ENCODE results near the gene FBLN7. TPM values are rescaled to one million over a fixed set of nuclear protein-coding genes. Genes with fewer than 3 reads are reported as not detected.
"Not testable (repeated sequence)": the region's sequence is repeated elsewhere in the genome, so short reads cannot be mapped to it uniquely, and the experiment has no call there.

The FBLN7 gene
- total RNA-seq, 1 donor from 2014 or later = 1.6 TPM

DNA sequence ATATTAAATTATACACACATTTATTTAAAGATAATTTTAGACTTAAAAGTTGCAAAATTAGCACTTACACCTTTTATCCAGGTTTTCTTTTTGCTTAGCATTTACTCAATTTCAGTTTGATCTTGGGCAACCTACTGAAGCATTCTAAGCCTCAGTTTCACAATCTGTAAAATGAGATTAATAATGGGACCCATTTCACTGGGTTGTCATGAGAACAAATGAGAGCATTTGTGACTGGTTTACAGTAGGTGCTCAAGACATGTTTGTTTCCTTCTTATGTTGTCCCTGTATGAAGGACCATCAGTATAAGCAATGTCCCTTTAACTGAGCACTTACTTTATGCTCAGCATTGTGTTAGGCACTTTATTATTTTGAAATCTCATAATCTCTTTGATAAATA lies 4.8 kb upstream of the FBLN7 start:
- no peak for TF ChIP-seq CTCF (conservative IDR thresholded peaks at IDR 0.05; ENCODE audit: low read depth, low read length)
- H3K4me3 ChIP-seq (ENCODE audit: low read depth, low read length) = no peak overlapping the region
- no peak for DNase-seq (ENCODE audit: low read depth)

- no peak overlapping the region for H3K4me3 ChIP-seq (ENCODE audit: low read depth, low read length)
- DNase-seq (ENCODE audit: low read depth) = no peak
- TF ChIP-seq CTCF (conservative IDR thresholded peaks at IDR 0.05; ENCODE audit: low read depth, low read length) = no peak
Measured at GRCh38 chr2:112134120-112134519, 4.1 kb upstream of the FBLN7 start.

GRCh38 chr2:112136096-112136495 lies 2.1 kb upstream of the FBLN7 start:
- H3K4me3 ChIP-seq (ENCODE audit: low read depth, low read length) = no peak overlapping the region
- peak; percentile 46 for DNase-seq (ENCODE audit: low read depth)
- no peak for TF ChIP-seq CTCF (conservative IDR thresholded peaks at IDR 0.05; ENCODE audit: low read depth, low read length)

DNA sequence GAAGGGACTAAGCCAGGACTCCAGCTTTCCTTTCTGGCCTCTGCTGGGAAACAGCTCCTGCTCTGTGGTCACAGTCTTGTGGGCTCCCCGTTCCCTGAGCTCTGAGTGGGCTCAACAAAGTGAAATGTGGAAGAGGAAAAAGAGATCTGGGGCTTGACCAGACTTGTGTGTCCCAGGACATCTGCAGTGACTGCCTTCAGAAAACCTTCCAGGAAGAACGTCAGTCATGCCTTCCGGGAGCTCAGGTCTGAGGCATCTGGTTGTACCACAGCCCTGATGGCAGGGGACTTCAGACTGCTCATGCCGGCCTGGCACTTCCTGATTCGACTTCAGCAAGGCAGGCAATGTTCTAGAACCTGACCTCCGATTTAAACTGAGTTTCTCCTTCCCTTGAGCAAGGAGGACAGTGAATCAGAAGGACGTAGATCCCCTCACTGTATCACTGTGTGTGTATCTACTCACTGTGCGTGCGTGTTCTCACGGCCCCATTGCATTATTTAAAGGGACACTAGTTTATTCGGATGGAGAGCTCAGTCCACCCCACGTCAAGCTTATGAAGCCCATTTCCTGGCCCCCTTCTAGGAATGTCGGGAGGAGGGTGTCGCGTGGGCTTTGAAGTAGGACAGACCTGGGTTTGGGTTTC lies 548 bp upstream of the FBLN7 start:
- peak overlapping the region; percentile 42 for H3K4me3 ChIP-seq (ENCODE audit: low read depth, low read length)
- no peak for TF ChIP-seq CTCF (conservative IDR thresholded peaks at IDR 0.05; ENCODE audit: low read depth, low read length)
- DNase-seq (ENCODE audit: low read depth) = no peak

DNA sequence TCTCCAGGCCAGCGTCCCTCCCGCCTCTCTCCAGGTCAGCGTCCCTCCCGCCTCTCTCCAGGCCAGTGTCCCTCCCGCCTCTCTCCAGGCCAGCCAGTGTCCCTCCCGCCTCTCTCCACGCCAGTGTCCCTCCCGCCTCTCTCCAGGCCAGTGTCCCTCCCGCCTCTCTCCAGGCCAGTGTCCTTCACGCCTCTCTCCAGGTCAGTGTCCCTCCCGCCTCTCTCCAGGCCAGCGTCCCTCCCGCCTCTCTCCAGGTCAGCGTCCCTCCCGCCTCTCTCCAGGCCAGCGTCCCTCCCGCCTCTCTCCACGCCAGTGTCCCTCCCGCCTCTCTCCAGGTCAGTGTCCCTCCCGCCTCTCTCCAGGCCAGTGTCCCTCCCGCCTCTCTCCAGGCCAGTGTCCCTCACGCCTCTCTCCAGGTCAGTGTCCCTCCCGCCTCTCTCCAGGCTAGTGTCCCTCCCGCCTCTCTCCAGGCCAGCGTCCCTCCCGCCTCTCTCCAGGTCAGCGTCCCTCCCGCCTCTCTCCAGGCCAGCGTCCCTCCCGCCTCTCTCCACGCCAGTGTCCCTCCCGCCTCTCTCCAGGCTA lies 939 bp downstream of the FBLN7 start:
- H3K4me3 ChIP-seq (ENCODE audit: low read depth, low read length) = peak overlapping the region; percentile 42
- DNase-seq (ENCODE audit: low read depth) = not testable (repeated sequence)

DNA sequence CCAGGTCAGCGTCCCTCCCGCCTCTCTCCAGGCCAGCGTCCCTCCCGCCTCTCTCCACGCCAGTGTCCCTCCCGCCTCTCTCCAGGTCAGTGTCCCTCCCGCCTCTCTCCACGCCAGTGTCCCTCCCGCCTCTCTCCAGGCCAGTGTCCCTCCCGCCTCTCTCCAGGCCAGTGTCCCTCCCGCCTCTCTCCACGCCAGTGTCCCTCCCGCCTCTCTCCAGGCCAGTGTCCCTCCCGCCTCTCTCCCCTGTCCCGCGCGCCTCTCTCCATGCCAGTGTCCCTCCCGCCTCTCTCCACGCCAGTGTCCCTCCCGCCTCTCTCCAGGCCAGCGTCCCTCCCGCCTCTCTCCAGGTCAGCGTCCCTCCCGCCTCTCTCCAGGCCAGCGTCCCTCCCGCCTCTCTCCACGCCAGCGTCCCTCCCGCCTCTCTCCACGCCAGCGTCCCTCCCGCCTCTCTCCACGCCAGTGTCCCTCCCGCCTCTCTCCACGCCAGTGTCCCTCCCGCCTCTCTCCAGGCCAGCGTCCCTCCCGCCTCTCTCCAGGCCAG lies 1.5 kb downstream of the FBLN7 start:
- DNase-seq (ENCODE audit: low read depth) = not testable (repeated sequence)

GRCh38 chr2:112140205-112140802 lies 2.1 kb downstream of the FBLN7 start:
- no peak for DNase-seq (ENCODE audit: low read depth)
- TF ChIP-seq CTCF (conservative IDR thresholded peaks at IDR 0.05; ENCODE audit: low read depth, low read length) = no peak
- H3K4me3 ChIP-seq (ENCODE audit: low read depth, low read length) = peak overlapping the region; percentile 4

More for the DNA sequence above, 1.5 kb downstream of the FBLN7 start:
- H3K4me3 ChIP-seq (ENCODE audit: low read depth, low read length) = not testable (repeated sequence)
